ENCODE results near the gene ZNF423.

ZNF423 gene

DNA sequence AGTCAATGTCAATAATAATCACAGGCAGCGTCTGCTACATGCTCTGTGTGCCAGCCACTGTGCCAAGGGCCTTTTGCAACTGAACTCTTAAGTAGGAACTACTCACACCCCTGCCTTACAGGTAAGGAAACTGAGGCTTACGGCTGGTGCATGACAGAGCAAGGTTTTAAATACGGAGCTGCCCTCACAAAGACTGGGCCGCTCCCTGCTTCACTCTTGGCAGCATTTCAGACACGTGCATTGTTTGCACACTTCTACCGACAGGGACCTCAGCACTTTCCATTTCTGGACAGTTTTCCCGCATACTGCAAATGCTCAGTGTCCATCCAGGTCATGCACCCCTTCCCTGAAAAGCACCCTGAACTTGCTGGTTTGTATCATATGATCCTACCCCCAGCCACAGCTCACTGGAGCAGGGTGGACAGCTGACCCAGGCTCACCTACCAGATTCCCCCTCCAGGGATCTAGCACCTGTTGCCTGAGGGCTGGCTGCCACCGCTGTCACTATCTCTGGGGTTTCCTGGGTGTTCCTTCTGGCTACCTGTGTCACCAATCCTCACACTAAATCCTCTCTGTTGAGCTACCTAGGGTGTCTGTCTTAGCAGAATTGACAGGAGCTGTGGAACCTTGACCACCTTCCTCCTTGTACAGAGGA lies 339.4 kb downstream of the ZNF423 start:
- Histone ChIP-seq H3K9me3 (replicated peaks; ENCODE audit: insufficient read depth, low read length) (no peaks in the 10 kb centered on the region), H3K9ac (ENCODE audit: low read length) (no peak overlapping the region), H3F3A (ENCODE audit: insufficient read depth, low read length) (no peaks in the 10 kb centered on the region), H3K36me3 (replicated peaks; ENCODE audit: insufficient read depth, low read length) (no peaks in the 10 kb centered on the region), H3K4me3 (ENCODE audit: low read length) (no peak overlapping the region), H3K9me2 (replicated peaks; ENCODE audit: insufficient read depth, low read length) (no peaks in the 10 kb centered on the region), H3K4me2 (ENCODE audit: low read depth, low read length) (no peak overlapping the region), H3K79me2 (ENCODE audit: low read length) (no peaks in the 10 kb centered on the region), H3K4me1 (ENCODE audit: low read length) (no peaks in the 10 kb centered on the region), H3K27me3 (replicated peaks; ENCODE audit: insufficient read depth, low read length) (no peaks in the 10 kb centered on the region), H2AFZ (ENCODE audit: low read length) (no peak overlapping the region), H3K27ac (ENCODE audit: low read length) (no peak overlapping the region), H4K20me1 (ENCODE audit: insufficient read depth, low read length) (no peaks in the 10 kb centered on the region)
- TF ChIP-seq EZH2phosphoT487 (IDR thresholded peaks at IDR 0.05; ENCODE audit: low read length): no peak
- no peak for TF ChIP-seq EZH2 (optimal IDR thresholded peaks at IDR 0.05; ENCODE audit: low read depth, low read length)
- no peak for TF ChIP-seq CTCF (IDR thresholded peaks at IDR 0.05; ENCODE audit: low read length)
- no peak for DNase-seq

GRCh38 chr16:49515861-49516260 lies 340.1 kb downstream of the ZNF423 start:
- Histone ChIP-seq H2AFZ (ENCODE audit: low read length) (no peak overlapping the region), H3K9ac (ENCODE audit: low read length) (no peak overlapping the region), H3K36me3 (replicated peaks; ENCODE audit: insufficient read depth, low read length) (no peaks in the 10 kb centered on the region), H3K4me1 (ENCODE audit: low read length) (no peaks in the 10 kb centered on the region), H3K79me2 (ENCODE audit: low read length) (no peaks in the 10 kb centered on the region), H3K4me3 (ENCODE audit: low read length) (no peak overlapping the region), H3K27ac (ENCODE audit: low read length) (no peak overlapping the region), H4K20me1 (ENCODE audit: insufficient read depth, low read length) (no peaks in the 10 kb centered on the region), H3F3A (ENCODE audit: insufficient read depth, low read length) (no peaks in the 10 kb centered on the region), H3K9me2 (replicated peaks; ENCODE audit: insufficient read depth, low read length) (no peaks in the 10 kb centered on the region), H3K4me2 (ENCODE audit: low read depth, low read length) (no peak overlapping the region), H3K9me3 (replicated peaks; ENCODE audit: insufficient read depth, low read length) (no peaks in the 10 kb centered on the region), H3K27me3 (replicated peaks; ENCODE audit: insufficient read depth, low read length) (no peaks in the 10 kb centered on the region)
- TF ChIP-seq EZH2phosphoT487 (IDR thresholded peaks at IDR 0.05; ENCODE audit: low read length) (no peak), EZH2 (optimal IDR thresholded peaks at IDR 0.05; ENCODE audit: low read depth, low read length) (no peak), CTCF (IDR thresholded peaks at IDR 0.05; ENCODE audit: low read length) (no peak)
- DNase-seq: no peak

GRCh38 chr16:49515016-49515565 lies 340.8 kb downstream of the ZNF423 start:
- Histone ChIP-seq H3K9me3 (replicated peaks; ENCODE audit: insufficient read depth, low read length) (no peaks in the 10 kb centered on the region), H2AFZ (ENCODE audit: low read length) (no peak overlapping the region), H3K9ac (ENCODE audit: low read length) (no peak overlapping the region), H3K79me2 (ENCODE audit: low read length) (no peaks in the 10 kb centered on the region), H3K9me2 (replicated peaks; ENCODE audit: insufficient read depth, low read length) (no peaks in the 10 kb centered on the region), H3K27me3 (replicated peaks; ENCODE audit: insufficient read depth, low read length) (no peaks in the 10 kb centered on the region), H3K4me3 (ENCODE audit: low read length) (no peak overlapping the region), H3K4me2 (ENCODE audit: low read depth, low read length) (no peak overlapping the region), H3K4me1 (ENCODE audit: low read length) (no peaks in the 10 kb centered on the region), H3K27ac (ENCODE audit: low read length) (no peak overlapping the region), H4K20me1 (ENCODE audit: insufficient read depth, low read length) (no peaks in the 10 kb centered on the region), H3F3A (ENCODE audit: insufficient read depth, low read length) (no peaks in the 10 kb centered on the region), H3K36me3 (replicated peaks; ENCODE audit: insufficient read depth, low read length) (no peaks in the 10 kb centered on the region)
- no peak for TF ChIP-seq CTCF (IDR thresholded peaks at IDR 0.05; ENCODE audit: low read length)
- TF ChIP-seq EZH2 (optimal IDR thresholded peaks at IDR 0.05; ENCODE audit: low read depth, low read length): no peak
- no peak for TF ChIP-seq EZH2phosphoT487 (IDR thresholded peaks at IDR 0.05; ENCODE audit: low read length)
- DNase-seq: no peak

Measured in MM.1S (cell line).